Skeletal muscle cell (primary cell): Measurements from ENCODE around the gene MAML2.
"Not testable (repeated sequence)": the region's sequence is repeated elsewhere in the genome, so short reads cannot be mapped to it uniquely, and the experiment has no call there.

Experiments
- DNase-seq: peaks from one replicate; pipeline ENCODE4 v3.0.0-alpha.2; 2010; ENCODE audit warnings: low read depth
- H3K4me3 ChIP-seq: 2 replicates; pipeline ENCODE4 v1.5.1; 2011; ENCODE audit warnings: low read depth, mild to moderate bottlenecking, control low read depth, low read length, moderate library complexity

The MAML2 gene

GRCh38 chr11:96303980-96304379 is 39.0 kb downstream of the MAML2 start:
- H3K4me3 ChIP-seq = no peak overlapping the region
- DNase-seq = no peak

GRCh38 chr11:96303064-96303463 is 39.9 kb downstream of the MAML2 start:
- DNase-seq = peak; percentile 37
- no peak overlapping the region for H3K4me3 ChIP-seq

GRCh38 chr11:96301818-96302217 is 41.2 kb downstream of the MAML2 start:
- no peak overlapping the region for H3K4me3 ChIP-seq
- DNase-seq = no peak

GRCh38 chr11:96299155-96299888 is 43.7 kb downstream of the MAML2 start:
- DNase-seq = no peak
- no peak overlapping the region for H3K4me3 ChIP-seq

GRCh38 chr11:96295369-96295768 is 47.6 kb downstream of the MAML2 start:
- no peak overlapping the region for H3K4me3 ChIP-seq

GRCh38 chr11:96294289-96294688 is 48.7 kb downstream of the MAML2 start:
- no peak overlapping the region for H3K4me3 ChIP-seq
- no peak for DNase-seq

More at GRCh38 chr11:96295369-96295768, 47.6 kb downstream of the MAML2 start:
- DNase-seq = no peak

GRCh38 chr11:96293598-96294021 is 49.4 kb downstream of the MAML2 start:
- no peak overlapping the region for H3K4me3 ChIP-seq
- DNase-seq = no peak

GRCh38 chr11:96293109-96293508 is 49.9 kb downstream of the MAML2 start:
- H3K4me3 ChIP-seq = no peak overlapping the region
- no peak for DNase-seq

- H3K4me3 ChIP-seq = no peak overlapping the region
- DNase-seq = no peak
Measured at GRCh38 chr11:96292291-96293010, 50.5 kb downstream of the MAML2 start.

- no peak overlapping the region for H3K4me3 ChIP-seq
- DNase-seq = no peak
Measured at GRCh38 chr11:96290631-96291030, 52.4 kb downstream of the MAML2 start.

GRCh38 chr11:96290031-96290430 is 53.0 kb downstream of the MAML2 start:
- H3K4me3 ChIP-seq = no peak overlapping the region
- no peak for DNase-seq

GRCh38 chr11:96288915-96289314 is 54.1 kb downstream of the MAML2 start:
- no peak for DNase-seq
- H3K4me3 ChIP-seq = no peak overlapping the region

- no peak for DNase-seq
- no peak overlapping the region for H3K4me3 ChIP-seq
Measured at GRCh38 chr11:96287822-96288439, 55.1 kb downstream of the MAML2 start.

GRCh38 chr11:96285985-96286384 is 57.0 kb downstream of the MAML2 start:
- DNase-seq, H3K4me3 ChIP-seq: not testable (repeated sequence)

GRCh38 chr11:96284917-96285316 is 58.1 kb downstream of the MAML2 start:
- H3K4me3 ChIP-seq = no peak overlapping the region

GRCh38 chr11:96284401-96284800 is 58.6 kb downstream of the MAML2 start:
- DNase-seq = no peak
- no peak overlapping the region for H3K4me3 ChIP-seq

More at GRCh38 chr11:96284917-96285316, 58.1 kb downstream of the MAML2 start:
- DNase-seq = no peak

- no peak overlapping the region for H3K4me3 ChIP-seq
- DNase-seq = no peak
Measured at GRCh38 chr11:96282625-96283220, 60.3 kb downstream of the MAML2 start.

GRCh38 chr11:96280444-96280843 is 62.6 kb downstream of the MAML2 start:
- H3K4me3 ChIP-seq = no peak overlapping the region
- no peak for DNase-seq

GRCh38 chr11:96279896-96280290 is 63.1 kb downstream of the MAML2 start:
- no peak overlapping the region for H3K4me3 ChIP-seq
- no peak for DNase-seq
